ENCODE measurements around the gene SIAE. TPM values are rescaled to one million over a fixed set of nuclear protein-coding genes. Genes with fewer than 3 reads are reported as not detected.

Gene SIAE
- total and polyA plus RNA-seq, 2 of the 8 experiments (the other 6 are each of a cell fraction or from before 2014, with no cell fraction given): 2.3 to 3.7 TPM

DNA sequence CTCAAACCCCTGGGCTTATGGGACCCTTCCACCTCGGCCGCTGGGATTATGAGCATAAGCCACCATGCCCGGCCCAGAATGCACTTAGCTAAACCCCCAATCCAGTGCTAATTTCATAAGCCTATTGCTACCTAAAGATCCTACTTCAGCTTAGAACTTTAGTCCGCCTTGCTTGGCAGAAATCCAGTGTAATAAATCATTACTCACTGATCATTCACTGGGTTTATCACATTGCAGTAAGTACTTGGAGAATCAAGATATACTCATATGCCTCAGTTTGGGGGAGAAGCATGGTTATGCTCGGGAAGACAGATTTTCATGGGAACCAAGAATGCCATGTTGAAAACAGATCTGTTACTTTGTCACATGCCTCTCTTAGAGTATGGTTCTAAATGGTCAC is 54.7 kb downstream of the SIAE start:
- no peak overlapping the region for H2AFZ ChIP-seq (ENCODE audit: low read length)
- POLR2A ChIA-PET (ENCODE audit: partially characterized antibody): no interaction called here
- H4K8ac ChIP-seq (ENCODE audit: extremely low read depth, insufficient read depth, low read length): no peak overlapping the region
- no peaks in the 10 kb centered on the region for H3K79me1 ChIP-seq (ENCODE audit: low read depth, low read length)
- H3K14ac ChIP-seq (ENCODE audit: insufficient read length): no peak overlapping the region
- no peak overlapping the region for H2BK120ac ChIP-seq (replicated peaks; ENCODE audit: low read depth, low read length)
- no peak overlapping the region for H3K18ac ChIP-seq (ENCODE audit: extremely low read depth, low read length)
- CTCF ChIA-PET (ENCODE audit: partially characterized antibody): interaction anchor here (0.9 to 2.0 kb wide), 4 partner anchors 15 to 248 kb away, joined by 3 to 7 read pairs (median 4); no protein-coding TSS in a partner anchor
- no peak overlapping the region for H2BK20ac ChIP-seq (ENCODE audit: low read length)
- H4K91ac ChIP-seq (replicated peaks; ENCODE audit: insufficient read length, low read length): no peak overlapping the region
- no peak overlapping the region for H3K4ac ChIP-seq (replicated peaks; ENCODE audit: insufficient read length, low read depth, low read length)
- H3K4me3 ChIP-seq (ENCODE audit: extremely low read depth in 1 of 4, insufficient read depth in 2 of 4, low read depth in 3 of 4, low read length in 4 of 4): no peak overlapping the region
- no peak overlapping the region for H2AK5ac ChIP-seq (ENCODE audit: low read depth, low read length)
- H3K23ac ChIP-seq (ENCODE audit: insufficient read length): no peak overlapping the region
- no peak overlapping the region for H3K4me2 ChIP-seq (ENCODE audit: insufficient read depth in 1 of 2, low read depth in 2 of 2, low read length in 2 of 2)
- H3K27me3 ChIP-seq (replicated peaks in 1 of 4; ENCODE audit: control insufficient read depth in 3 of 4, extremely low read depth in 1 of 4, insufficient read depth in 3 of 4, low read length in 3 of 4): peaks cover 0 to 2% (median 0%) of the 10 kb centered on the region in 4 experiments; a peak in 1 of 7 replicates
- H3K56ac ChIP-seq (replicated peaks; ENCODE audit: insufficient read length, low read depth, low read length): no peak overlapping the region
- H4K20me1 ChIP-seq (replicated peaks in 1 of 2; ENCODE audit: control insufficient read depth in 1 of 2, insufficient read depth in 2 of 2, low read length in 2 of 2): peaks cover 0 to 2% of the 10 kb centered on the region in 2 experiments
- FAIRE-seq: no peak
- no peak overlapping the region for H3K9ac ChIP-seq (replicated peaks in 1 of 4; ENCODE audit: extremely low read depth in 1 of 4, low read depth in 3 of 4, low read length in 3 of 4)
- no peak overlapping the region for H3K27ac ChIP-seq (ENCODE audit: low read depth, low read length)
- H3K9me3 ChIP-seq (ENCODE audit: insufficient read depth in 2 of 2, low read depth in 1 of 2, low read length in 1 of 2): no peaks in the 10 kb centered on the region
- no peak overlapping the region for H2BK15ac ChIP-seq (ENCODE audit: low read length)
- WGBS, 2 experiments (ENCODE audit: extremely low coverage in 1 of 2, insufficient coverage in 1 of 2, insufficient read length in 1 of 2, insufficient replicate concordance in 2 of 2, low coverage in 1 of 2, low lambda C conversion rate in 2 of 2, missing lambda C conversion rate in 1 of 2): 97% methylated on average over 5 of the region's 5 CpGs; no CpG with 5 or more reads in 1 of the 2 experiments
- peaks cover 0 to 2% (median under 1%) of the 10 kb centered on the region in 4 experiments; a peak in 3 of 7 replicates for H3K4me1 ChIP-seq (replicated peaks in 1 of 4; ENCODE audit: control insufficient read depth in 3 of 4, insufficient read depth in 4 of 4, low read length in 3 of 4)
- no peak overlapping the region for H2BK5ac ChIP-seq (ENCODE audit: low read depth, low read length)
- no peak overlapping the region for H2BK12ac ChIP-seq (ENCODE audit: low read depth, low read length)
- no peak overlapping the region for H4K5ac ChIP-seq (ENCODE audit: insufficient read length, low read depth, low read length)
- no peak for DNase-seq (ENCODE audit: low read depth in 1 of 2, low spot score in 2 of 2)
- H3K23me2 ChIP-seq (ENCODE audit: low read depth, low read length): peaks cover 4% of the 10 kb centered on the region
- H3K79me2 ChIP-seq (ENCODE audit: control insufficient read depth in 1 of 2, insufficient read depth in 2 of 2, low read length in 2 of 2): peaks cover 0 to 9% of the 10 kb centered on the region in 2 experiments
- no peaks in the 10 kb centered on the region for H3K36me3 ChIP-seq (ENCODE audit: control insufficient read depth in 2 of 4, insufficient read depth in 4 of 4, low read length in 3 of 4)
- TF ChIP-seq YY1 (IDR thresholded peaks at IDR 0.05; ENCODE audit: low read depth, low read length) (no peak), CBX8 (IDR thresholded peaks at IDR 0.05; ENCODE audit: borderline replicate concordance, low read depth, low read length) (no peak), KDM5A (IDR thresholded peaks at IDR 0.05; ENCODE audit: low read length) (no peak), RAD21 (IDR thresholded peaks at IDR 0.05 in 1 of 2, conservative IDR thresholded peaks at IDR 0.05 in 1 of 2; ENCODE audit: low read depth in 2 of 2, low read length in 2 of 2) (no peak), BACH1 (IDR thresholded peaks at IDR 0.05; ENCODE audit: low read length) (no peak), POLR2A (IDR thresholded peaks at IDR 0.05; ENCODE audit: control extremely low read depth in 1 of 2, low read depth in 2 of 2, low read length in 2 of 2) (no peak), EP300 (IDR thresholded peaks at IDR 0.05; ENCODE audit: borderline replicate concordance in 1 of 2, low read depth in 2 of 2, low read length in 2 of 2) (no peak), SIRT6 (IDR thresholded peaks at IDR 0.05; ENCODE audit: low read length) (no peak), ZNF274 (IDR thresholded peaks at IDR 0.05; ENCODE audit: borderline replicate concordance, extremely low read depth, low read length) (no peak), TCF12 (IDR thresholded peaks at IDR 0.05; ENCODE audit: low read depth, low read length) (no peak), CBX5 (IDR thresholded peaks at IDR 0.05; ENCODE audit: low read depth, low read length) (no peak), HDAC6 (IDR thresholded peaks at IDR 0.05; ENCODE audit: low read depth, low read length) (no peak), TEAD4 (IDR thresholded peaks at IDR 0.05; ENCODE audit: low read depth, low read length) (no peak), RXRA (IDR thresholded peaks at IDR 0.05; ENCODE audit: insufficient read depth, low read depth, low read length) (no peak), HDAC2 (IDR thresholded peaks at IDR 0.05; ENCODE audit: borderline replicate concordance in 1 of 2, low read depth in 2 of 2, low read length in 2 of 2) (no peak)
